ENCODE measurements around the gene PRODH2.
"Not testable (repeated sequence)": the region's sequence is repeated elsewhere in the genome, so short reads cannot be mapped to it uniquely, and the experiment has no call there.

PRODH2 gene

GRCh38 chr19:35805526-35806102 is 7.0 kb downstream of the PRODH2 start:
- H3K4me3 ChIP-seq (ENCODE audit: low read depth, low read length), result no peak overlapping the region
- TF ChIP-seq CTCF (IDR thresholded peaks at IDR 0.05; ENCODE audit: low read depth, low read length), result no peak

- no peak for TF ChIP-seq CTCF (IDR thresholded peaks at IDR 0.05; ENCODE audit: low read depth, low read length)
- no peak overlapping the region for H3K4me3 ChIP-seq (ENCODE audit: low read depth, low read length)
These were observed 10.8 kb downstream of the PRODH2 start for GRCh38 chr19:35801828-35802227.

GRCh38 chr19:35797663-35798062 is 15.0 kb downstream of the PRODH2 start:
- no peak for TF ChIP-seq CTCF (IDR thresholded peaks at IDR 0.05; ENCODE audit: low read depth, low read length)
- no peak overlapping the region for H3K4me3 ChIP-seq (ENCODE audit: low read depth, low read length)

GRCh38 chr19:35796645-35797542 is 15.8 kb downstream of the PRODH2 start:
- H3K4me3 ChIP-seq (ENCODE audit: low read depth, low read length), result no peak overlapping the region
- TF ChIP-seq CTCF (IDR thresholded peaks at IDR 0.05; ENCODE audit: low read depth, low read length), result no peak

- H3K4me3 ChIP-seq (ENCODE audit: low read depth, low read length), result not testable (repeated sequence)
These were observed 17.1 kb downstream of the PRODH2 start for GRCh38 chr19:35795564-35795963.

GRCh38 chr19:35793381-35794165 is 19.1 kb downstream of the PRODH2 start:
- no peak for TF ChIP-seq CTCF (IDR thresholded peaks at IDR 0.05; ENCODE audit: low read depth, low read length)

GRCh38 chr19:35792888-35793287 is 19.8 kb downstream of the PRODH2 start:
- no peak for TF ChIP-seq CTCF (IDR thresholded peaks at IDR 0.05; ENCODE audit: low read depth, low read length)
- H3K4me3 ChIP-seq (ENCODE audit: low read depth, low read length), result no peak overlapping the region

More at GRCh38 chr19:35793381-35794165, 19.1 kb downstream of the PRODH2 start:
- H3K4me3 ChIP-seq (ENCODE audit: low read depth, low read length), result no peak overlapping the region

Data from WI38 (cell line).